Lung (tissue), 12 donors: ENCODE data around the gene CFAP100. TPM values are rescaled to one million over a fixed set of nuclear protein-coding genes. Genes with fewer than 3 reads are reported as not detected.

Source experiments
- ATAC-seq: fragments of 200-7000 bp; cut with Tn5 transposase; one replicate; pipeline ENCODE4 v1.9.1; 2020; ENCODE audit warnings: moderate number of reproducible peaks; ENCODE audit not compliant: insufficient read depth, low FRiP score
- DNase-seq, 3 donors: peaks; one replicate each; pipeline ENCODE4 v3.0.0-alpha.2; 2013 to 2017
- H3K27ac ChIP-seq, 2 donors: one replicate each; pipeline ENCODE4 v1.5.1; 2013; ENCODE audit warnings: mild to moderate bottlenecking in 2 of 2, moderate library complexity in 2 of 2, control low read depth in 1 of 2, inconsistent platforms in 1 of 2, low read depth in 1 of 2, low read length in 1 of 2
- H3K27me3 ChIP-seq, 3 donors: one replicate each; pipeline ENCODE4 v1.5.1; 2013; ENCODE audit warnings: low read length in 2 of 3; ENCODE audit not compliant: control insufficient read depth in 3 of 3, insufficient read depth in 3 of 3
- H3K36me3 ChIP-seq, 4 donors: one replicate each; pipeline ENCODE4 v1.5.1; 2013; ENCODE audit warnings: low read length in 4 of 4, mild to moderate bottlenecking in 1 of 4, moderate library complexity in 1 of 4; ENCODE audit not compliant: control insufficient read depth in 4 of 4, insufficient read depth in 4 of 4
- H3K4me1 ChIP-seq, 5 donors: one replicate each; pipeline ENCODE4 v1.5.1; 2013; ENCODE audit warnings: low read length in 5 of 5, mild to moderate bottlenecking in 2 of 5, moderate library complexity in 1 of 5; ENCODE audit not compliant: control insufficient read depth in 5 of 5, insufficient read depth in 5 of 5
- H3K4me3 ChIP-seq: one replicate; pipeline ENCODE4 v1.5.1; 2013; ENCODE audit warnings: mild to moderate bottlenecking, control low read depth, moderate library complexity
- H3K9ac ChIP-seq, 2 donors: one replicate each; pipeline ENCODE4 v1.5.1; 2013; ENCODE audit warnings: low read length in 2 of 2, control low read depth in 1 of 2; ENCODE audit not compliant: insufficient read depth in 1 of 2
- H3K9me3 ChIP-seq, 4 donors: one replicate each; pipeline ENCODE4 v1.5.1; 2013; ENCODE audit warnings: low read length in 3 of 4, mild to moderate bottlenecking in 1 of 4, moderate library complexity in 1 of 4; ENCODE audit not compliant: control insufficient read depth in 4 of 4, insufficient read depth in 3 of 4
- CTCF ChIP-seq: IDR thresholded peaks from 2 replicates; pipeline ENCODE4 v1.5.1; 2012; ENCODE audit warnings: mild to moderate bottlenecking; ENCODE audit errors: control extremely low read depth, extremely low read depth
- WGBS, 2 donors: extraction: QIAGEN DNeasy Blood & Tissue Kit; methylation state at CpG; one replicate each; pipeline ENCODE4 v1.1.7; 2013; 5-methylcytosine and 5-hydroxymethylcytosine counted together
- polyA plus RNA-seq, 2 donors: library from polyadenylated mRNA; stranded (reverse); fragments of 200-250 nt; gene quantifications; one replicate each; pipeline ENCODE4 v1.2.1, GENCODE V29; 2013
- total RNA-seq, 2 donors: library from RNA; depleted of rRNA in 1 of 2; stranded (reverse); fragments of >200 nt in 1 of 2; gene quantifications; one replicate each; pipeline ENCODE4 v1.2.1, GENCODE V29; 2014 to 2021
- donor health status: control.
- donor health status: control.
- donor health status: Bipolar disorder and iron deficiency.
- donor health status: healthy.
- donor health status: DM: yes; HTN: yes; CAD: no.

CFAP100 gene
- total and polyA plus RNA-seq, 4 donors = 7.7 to 31.9 (median 11.5) TPM

- Histone ChIP-seq H3K27me3 (peaks cover 0 to 2% (median 2%) of the 10 kb centered on the region in 3 donors), H3K9ac (no peak overlapping the region), H3K9me3 (peaks cover 0 to 3% (median 1%) of the 10 kb centered on the region in 4 donors), H3K4me3 (no peak overlapping the region), H3K27ac (no peak overlapping the region), H3K36me3 (no peaks in the 10 kb centered on the region), H3K4me1 (peaks cover 0 to 3% (median 0%) of the 10 kb centered on the region in 5 donors)
- DNase-seq (no peak), ATAC-seq (no peak)
- 94 to 96% methylated on average over 6 of the region's 6 CpGs for WGBS, 2 donors
- no peak for TF ChIP-seq CTCF
Observed at GRCh38 chr3:126395846-126396513, 1.3 kb downstream of the CFAP100 start.

GRCh38 chr3:126396536-126396935 is 1.8 kb downstream of the CFAP100 start:
- Histone ChIP-seq H3K36me3 (no peaks in the 10 kb centered on the region), H3K9me3 (peaks cover 0 to 3% (median 1%) of the 10 kb centered on the region in 4 donors), H3K4me1 (peaks cover 0 to 3% (median 0%) of the 10 kb centered on the region in 5 donors), H3K4me3 (no peak overlapping the region), H3K27ac (no peak overlapping the region), H3K27me3 (peaks cover 0 to 2% (median 2%) of the 10 kb centered on the region in 3 donors), H3K9ac (no peak overlapping the region)
- 92 to 93% methylated on average over 5 of the region's 5 CpGs for WGBS, 2 donors
- no peak for DNase-seq
- ATAC-seq = no peak
- no peak for TF ChIP-seq CTCF

- Histone ChIP-seq H3K9ac (no peak overlapping the region), H3K4me1 (peaks cover 0 to 3% (median 0%) of the 10 kb centered on the region in 5 donors), H3K27me3 (peaks cover 0 to 2% (median 2%) of the 10 kb centered on the region in 3 donors), H3K36me3 (no peaks in the 10 kb centered on the region), H3K4me3 (no peak overlapping the region), H3K27ac (no peak overlapping the region), H3K9me3 (peaks cover 0 to 3% (median 1%) of the 10 kb centered on the region in 4 donors)
- no peak for DNase-seq
- ATAC-seq = no peak
- no peak for TF ChIP-seq CTCF
- WGBS, 2 donors = 93 to 94% methylated on average over 12 to 13 of the region's 13 CpGs
Observed at GRCh38 chr3:126397610-126398422, 3.1 kb downstream of the CFAP100 start.
